HepG2 (cell line): ENCODE results near the gene PURB. TPM values are rescaled to one million over a fixed set of nuclear protein-coding genes. Genes with fewer than 3 reads are reported as not detected.

Experiments used
- CEBPB ChIP-seq: IDR thresholded peaks from 2 replicates; pipeline ENCODE4 v1.6.1; 2011; ENCODE audit warnings: low read depth, low read length, improper control_type of control experiment, borderline replicate concordance
- FOXO4 ChIP-seq: sonication (generic); formaldehyde crosslinking; conservative IDR thresholded peaks from 2 replicates; pipeline ENCODE4 v1.8.1; 2023; ENCODE audit warnings: missing genetic modification reagents
- GATAD2A ChIP-seq: IDR thresholded peaks from 2 replicates; pipeline ENCODE4 v1.6.1; 2016
- GLMP ChIP-seq: sonication (generic); formaldehyde crosslinking; IDR thresholded peaks from 2 replicates; pipeline ENCODE4 v1.9.0; 2021; ENCODE audit warnings: missing genetic modification reagents, mild to moderate bottlenecking, borderline replicate concordance
- MXI1 ChIP-seq: IDR thresholded peaks from 3 replicates; pipeline ENCODE4 v1.6.1; 2012; ENCODE audit warnings: low read depth, low read length, inconsistent platforms, borderline replicate concordance
- SKIL ChIP-seq: sonication (generic); formaldehyde crosslinking; IDR thresholded peaks from 2 replicates; pipeline ENCODE4 v1.8.0; 2022; ENCODE audit warnings: missing genetic modification reagents, mild to moderate bottlenecking, moderate library complexity, borderline replicate concordance
- SMARCE1 ChIP-seq: fragments of 450-650 bp; IDR thresholded peaks from 2 replicates; pipeline ENCODE4 v1.6.1; 2017; ENCODE audit warnings: borderline replicate concordance
- TBL1XR1 ChIP-seq: fragments of 150-350 bp; IDR thresholded peaks from 2 replicates; pipeline ENCODE4 v1.6.1; 2014; ENCODE audit warnings: borderline replicate concordance, low read length; ENCODE audit not compliant: partially characterized antibody
- ZFP36L1 ChIP-seq: sonication (generic); formaldehyde crosslinking; IDR thresholded peaks from 2 replicates; pipeline ENCODE4 v1.8.0; 2022; ENCODE audit warnings: mild to moderate bottlenecking, missing genetic modification reagents, moderate library complexity
- ZNF407 ChIP-seq: sonication (generic); formaldehyde crosslinking; IDR thresholded peaks from one replicate; pipeline ENCODE4 v1.5.1; 2020; ENCODE audit warnings: mild to moderate bottlenecking, missing genetic modification reagents; ENCODE audit errors: not compliant biosample characterization
- ZNF792 ChIP-seq: IDR thresholded peaks from 2 replicates; pipeline ENCODE4 v1.6.1; 2016
- ZNF891 ChIP-seq: sonication (generic); formaldehyde crosslinking; IDR thresholded peaks from 2 replicates; pipeline ENCODE4 v1.5.0; 2020; ENCODE audit warnings: mild to moderate bottlenecking, missing genetic modification reagents
- polyA plus RNA-seq, 8 experiments: library from polyadenylated mRNA; depleted of rRNA in 3 of 8; stranded (reverse) in 7 of 8; unstranded in 1 of 8; fragments of >200 nt; fragmentation: Illumina TruSeq in 4 of 8; extraction: Trizol in 4 of 8; gene quantifications; 2 replicates each; pipeline versions ENCODE4 v1.2.1 to v1.2.3, GENCODE V29; 2011 to 2016; ENCODE audit warnings: low read depth in 4 of 8, missing spikeins in 1 of 8, mixed read lengths in 1 of 8; ENCODE audit not compliant: insufficient read depth in 1 of 8
- total RNA-seq, 5 experiments: library from RNA; depleted of rRNA; stranded (reverse); fragments of >200 nt; fragmentation: Illumina TruSeq; extraction: Trizol; gene quantifications; 2 replicates each; pipeline ENCODE4 v1.2.3, GENCODE V29; 2016; ENCODE audit warnings: low read depth in 1 of 5
- TF ChIP-seq, protein P1 (sequence below): sonication (generic); formaldehyde crosslinking; IDR thresholded peaks from 2 replicates; pipeline ENCODE4 v1.4.0; 2020; ENCODE audit warnings: missing genetic modification reagents

The PURB gene
- total and polyA plus RNA-seq, 2 of the 13 experiments (the other 11 are each of a cell fraction or from before 2014, with no cell fraction given), result 2.3 to 4.3 TPM

- no peak for TF ChIP-seq SKIL
- TF ChIP-seq GATAD2A (CRISPR knock-in tag), result 0 out of 2 replicates have a peak, but pooled peaks have one; percentile 28
- TF ChIP-seq FOXO4 (CRISPR knock-in tag), result 0 out of 2 replicates have a peak, but pooled peaks have one; percentile 33
- TF ChIP-seq, protein P1, sequence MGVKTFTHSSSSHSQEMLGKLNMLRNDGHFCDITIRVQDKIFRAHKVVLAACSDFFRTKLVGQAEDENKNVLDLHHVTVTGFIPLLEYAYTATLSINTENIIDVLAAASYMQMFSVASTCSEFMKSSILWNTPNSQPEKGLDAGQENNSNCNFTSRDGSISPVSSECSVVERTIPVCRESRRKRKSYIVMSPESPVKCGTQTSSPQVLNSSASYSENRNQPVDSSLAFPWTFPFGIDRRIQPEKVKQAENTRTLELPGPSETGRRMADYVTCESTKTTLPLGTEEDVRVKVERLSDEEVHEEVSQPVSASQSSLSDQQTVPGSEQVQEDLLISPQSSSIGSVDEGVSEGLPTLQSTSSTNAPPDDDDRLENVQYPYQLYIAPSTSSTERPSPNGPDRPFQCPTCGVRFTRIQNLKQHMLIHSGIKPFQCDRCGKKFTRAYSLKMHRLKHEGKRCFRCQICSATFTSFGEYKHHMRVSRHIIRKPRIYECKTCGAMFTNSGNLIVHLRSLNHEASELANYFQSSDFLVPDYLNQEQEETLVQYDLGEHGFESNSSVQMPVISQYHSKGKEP (CRISPR knock-in tag), result peak; percentile 26; the same call in 1 of the 2 replicates
- TF ChIP-seq ZFP36L1 (CRISPR knock-in tag), result no peak
- TF ChIP-seq CEBPB, result no peak
- no peak for TF ChIP-seq GLMP (CRISPR knock-in tag)
- TF ChIP-seq SMARCE1, result no peak
- TF ChIP-seq ZNF891 (CRISPR knock-in tag), result peak; percentile 89
- 0 out of 2 replicates have a peak, but pooled peaks have one; percentile 20 for TF ChIP-seq ZNF792 (CRISPR knock-in tag)
- no peak; the same call in 2 of the 3 replicates for TF ChIP-seq MXI1
- no peak for TF ChIP-seq TBL1XR1
- no peak for TF ChIP-seq ZNF407 (CRISPR knock-in tag)
Measured at GRCh38 chr7:44885394-44886317, at the start of gene PURB (continued).
